HG03139 (cell line): ENCODE data around the gene GRIA2.
"Not testable (repeated sequence)": the region's sequence is repeated elsewhere in the genome, so short reads cannot be mapped to it uniquely, and the experiment has no call there.

Experiments used
- ATAC-seq: cut with Tn5 transposase; IDR thresholded peaks from one replicate; pipeline ENCODE4 v1.9.1; 2021; ENCODE audit not compliant: unreplicated experiment

Gene GRIA2

GRCh38 chr4:157258165-157258564, 37.6 kb downstream of the GRIA2 start:
- ATAC-seq = not testable (repeated sequence)

GRCh38 chr4:157265281-157265680, 44.8 kb downstream of the GRIA2 start:
- no peak for ATAC-seq

DNA sequence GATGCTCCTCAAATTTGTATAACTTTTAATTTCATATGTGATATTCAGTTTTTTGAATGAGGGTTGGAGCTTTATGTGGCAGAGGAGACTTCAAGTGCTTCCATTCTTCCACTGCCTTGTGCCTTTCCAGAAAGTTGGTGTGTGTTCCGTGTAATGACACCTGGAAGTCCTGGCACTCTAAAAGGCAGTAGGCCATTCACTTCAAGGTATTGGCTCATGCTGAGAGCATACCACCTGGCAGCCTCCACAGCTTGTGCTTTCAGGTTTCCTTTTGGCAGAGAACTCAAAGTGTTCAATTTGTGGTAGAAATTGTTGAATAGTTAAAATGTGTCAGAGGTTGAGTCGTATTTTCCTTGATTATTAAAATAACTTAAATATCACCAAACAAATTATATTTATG, 49.6 kb downstream of the GRIA2 start:
- ATAC-seq = no peak

DNA sequence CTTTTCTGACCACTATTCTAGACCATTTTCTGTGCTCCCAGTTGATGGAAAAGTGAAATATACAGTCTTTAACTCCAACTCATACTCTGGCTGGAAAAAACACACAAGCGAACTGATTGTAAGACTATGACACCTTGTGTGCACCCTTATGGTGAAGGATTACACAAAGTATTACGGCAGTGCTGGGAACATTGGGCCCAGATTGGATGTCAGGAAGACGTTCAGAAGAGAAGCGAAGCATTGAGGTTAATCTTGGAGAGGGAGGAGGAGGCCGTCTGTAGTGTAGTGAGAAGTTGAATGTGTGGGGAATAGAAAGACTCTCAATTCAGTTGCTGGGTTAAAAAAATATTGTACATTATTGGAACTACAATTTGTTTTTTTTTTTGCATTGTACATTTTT, 50.0 kb downstream of the GRIA2 start:
- ATAC-seq = no peak

GRCh38 chr4:157271166-157271869, 50.8 kb downstream of the GRIA2 start:
- no peak for ATAC-seq

- ATAC-seq = no peak
These were observed 60.1 kb downstream of the GRIA2 start for GRCh38 chr4:157280673-157281072.

GRCh38 chr4:157282019-157282418, 61.5 kb downstream of the GRIA2 start:
- ATAC-seq = no peak

DNA sequence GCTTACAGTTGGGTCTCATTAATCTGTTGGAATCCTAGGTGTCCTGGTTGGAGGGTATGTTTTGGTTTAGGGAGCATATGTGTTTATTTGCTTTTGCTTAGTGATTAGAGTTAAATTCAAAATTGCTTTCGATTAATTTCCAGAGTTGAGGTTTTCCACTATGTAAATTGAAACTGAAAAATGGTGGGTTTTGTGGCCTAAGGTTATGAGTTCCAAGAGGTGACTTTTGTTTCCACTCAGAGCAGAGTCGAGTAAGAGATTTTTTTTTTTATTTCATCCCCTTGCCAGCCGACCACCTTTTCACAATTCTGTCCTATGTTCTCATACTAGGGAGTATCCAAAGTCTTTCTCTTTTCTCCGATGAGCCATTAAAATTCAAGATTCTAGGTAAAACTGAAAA, 66.9 kb downstream of the GRIA2 start:
- no peak for ATAC-seq

DNA sequence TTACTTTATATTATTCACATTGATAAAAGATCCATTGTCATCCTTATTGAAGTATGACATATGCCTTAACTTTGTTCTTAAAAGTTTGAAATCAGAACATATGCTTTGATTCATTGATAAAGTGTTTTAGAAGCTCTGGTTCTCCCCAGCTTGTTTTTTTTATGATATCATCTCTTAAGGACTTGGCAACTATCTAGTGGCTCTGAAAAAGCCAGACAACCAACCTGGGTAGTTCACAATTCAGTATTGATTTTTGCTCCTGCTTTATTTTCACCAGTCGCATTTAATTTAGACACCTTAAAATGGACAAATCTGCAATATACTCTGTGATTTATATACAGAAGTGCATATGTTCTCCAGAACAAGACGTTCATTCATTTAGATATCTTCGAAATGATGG, 70.1 kb downstream of the GRIA2 start:
- ATAC-seq = no peak

GRCh38 chr4:157291071-157291470, 70.5 kb downstream of the GRIA2 start:
- no peak for ATAC-seq

DNA sequence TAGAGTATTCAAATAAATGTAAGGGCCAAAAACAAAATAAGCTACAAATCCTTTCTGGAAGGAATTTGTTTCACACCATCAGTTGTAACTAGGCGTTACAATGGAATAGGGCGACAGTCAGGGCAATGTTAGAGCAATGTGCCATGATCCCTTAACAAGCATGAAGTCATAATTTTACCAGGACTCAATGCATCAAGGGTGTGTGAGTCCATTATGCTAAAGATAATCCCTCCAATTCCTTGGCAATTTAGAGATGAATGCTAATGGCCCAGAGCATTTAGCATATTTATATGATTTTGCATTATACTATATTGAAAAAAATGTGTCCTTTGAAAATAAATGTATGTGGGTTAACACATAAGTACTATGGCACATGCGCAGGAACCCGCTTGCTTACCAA, 73.1 kb downstream of the GRIA2 start:
- no peak for ATAC-seq

DNA sequence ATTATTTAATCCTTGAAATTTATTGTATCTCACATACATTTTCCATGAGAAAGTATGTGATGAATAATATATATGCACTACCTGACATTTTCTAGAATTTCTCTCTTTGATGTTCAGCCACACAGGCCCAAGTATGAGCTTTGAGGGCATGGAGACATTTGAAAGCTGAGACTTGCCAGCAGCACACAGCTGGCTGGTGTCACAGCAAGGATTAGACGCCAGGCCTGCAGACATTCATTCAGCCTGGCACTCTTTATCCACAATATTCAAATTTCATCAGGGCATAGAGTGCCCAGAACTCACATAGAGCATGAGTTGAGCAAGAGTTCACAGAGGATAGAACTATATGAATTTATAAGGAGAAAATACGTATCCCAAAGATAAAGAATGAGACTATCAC, 74.0 kb downstream of the GRIA2 start:
- ATAC-seq = no peak

GRCh38 chr4:157300701-157301100, 80.2 kb downstream of the GRIA2 start:
- no peak for ATAC-seq

DNA sequence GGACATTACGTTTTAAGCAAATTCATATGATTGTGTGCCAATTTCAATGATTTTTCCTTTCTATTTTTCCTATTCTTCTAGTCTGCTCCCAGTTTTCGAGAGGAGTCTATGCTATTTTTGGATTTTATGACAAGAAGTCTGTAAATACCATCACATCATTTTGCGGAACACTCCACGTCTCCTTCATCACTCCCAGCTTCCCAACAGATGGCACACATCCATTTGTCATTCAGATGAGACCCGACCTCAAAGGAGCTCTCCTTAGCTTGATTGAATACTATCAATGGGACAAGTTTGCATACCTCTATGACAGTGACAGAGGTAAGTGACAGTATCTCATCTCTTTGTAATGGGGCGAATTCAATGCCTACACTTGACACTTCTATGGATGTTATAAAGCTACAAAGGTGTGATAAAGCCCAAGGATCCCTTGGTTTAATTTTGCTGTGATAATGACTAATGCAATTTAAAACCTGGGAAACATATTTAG, 83.0 kb downstream of the GRIA2 start:
- no peak for ATAC-seq

DNA sequence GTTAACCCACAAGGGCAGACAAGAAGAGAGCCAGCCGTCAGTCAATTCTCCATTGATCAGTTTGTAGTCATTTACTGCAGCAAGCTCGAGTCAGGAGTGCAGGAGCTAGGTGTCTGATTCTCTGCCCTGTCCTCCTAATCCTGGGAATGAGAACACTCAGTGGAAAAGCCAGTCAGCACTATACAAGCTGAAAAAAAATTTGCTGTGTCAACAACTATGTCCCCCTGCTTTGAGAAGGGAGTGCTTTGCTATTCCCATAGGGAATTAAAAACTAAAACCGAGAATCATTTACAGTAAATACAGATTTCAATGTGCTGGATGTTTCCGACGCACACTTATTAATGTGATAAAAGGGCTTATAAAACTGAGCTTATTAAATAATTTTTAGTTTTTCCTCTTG, 84.2 kb downstream of the GRIA2 start:
- no peak for ATAC-seq

DNA sequence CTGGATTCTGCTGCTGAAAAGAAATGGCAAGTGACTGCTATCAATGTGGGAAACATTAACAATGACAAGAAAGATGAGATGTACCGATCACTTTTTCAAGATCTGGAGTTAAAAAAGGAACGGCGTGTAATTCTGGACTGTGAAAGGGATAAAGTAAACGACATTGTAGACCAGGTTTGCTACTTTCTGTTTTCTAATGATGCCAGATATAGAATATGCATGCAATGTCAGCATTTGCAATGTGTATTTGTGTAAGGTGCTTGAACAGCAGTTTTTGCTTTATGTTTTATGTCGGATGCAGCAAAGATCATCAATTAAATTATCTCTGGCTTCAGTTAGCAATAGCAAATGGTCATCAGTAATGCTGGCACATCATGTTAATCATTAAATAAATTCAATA, 92.2 kb downstream of the GRIA2 start:
- ATAC-seq = no peak

DNA sequence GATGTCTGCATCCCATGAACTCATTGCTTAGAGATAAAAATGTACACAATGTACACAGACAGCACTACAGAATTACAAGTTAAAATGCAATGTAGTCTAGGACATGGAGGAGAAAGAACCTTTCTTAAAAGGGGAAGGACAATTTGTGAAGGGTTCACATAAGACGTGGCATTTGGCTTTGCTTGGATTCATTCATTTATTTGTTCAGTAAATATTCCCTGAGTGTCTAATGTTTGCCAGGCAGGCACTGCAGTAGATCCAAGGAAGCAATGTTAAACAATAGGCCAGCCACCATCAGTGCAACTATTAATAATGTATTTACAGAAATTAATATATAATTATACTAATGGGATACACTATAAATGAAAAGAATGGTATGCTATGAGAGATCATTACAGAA, 94.4 kb downstream of the GRIA2 start:
- ATAC-seq = no peak

- ATAC-seq = no peak
These were observed 95.4 kb downstream of the GRIA2 start for GRCh38 chr4:157315968-157316367.

DNA sequence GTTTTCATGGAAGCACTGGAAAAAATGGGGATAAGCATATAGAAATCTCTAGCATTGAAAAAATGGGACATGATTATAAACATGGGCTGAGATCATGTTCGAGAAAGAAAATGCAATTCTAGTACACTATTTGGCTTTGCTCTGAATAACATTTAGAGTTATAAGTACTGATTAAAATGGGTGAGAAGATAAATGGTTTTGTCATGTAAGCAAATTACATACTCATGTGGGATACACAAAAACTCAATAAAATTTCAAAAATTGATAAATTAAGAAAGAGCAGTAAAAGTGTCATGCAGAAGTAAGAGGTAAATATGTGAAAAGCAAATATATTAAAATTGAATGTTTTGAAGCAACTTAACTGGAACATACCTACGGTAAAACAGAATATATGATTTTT, 99.6 kb downstream of the GRIA2 start:
- no peak for ATAC-seq

DNA sequence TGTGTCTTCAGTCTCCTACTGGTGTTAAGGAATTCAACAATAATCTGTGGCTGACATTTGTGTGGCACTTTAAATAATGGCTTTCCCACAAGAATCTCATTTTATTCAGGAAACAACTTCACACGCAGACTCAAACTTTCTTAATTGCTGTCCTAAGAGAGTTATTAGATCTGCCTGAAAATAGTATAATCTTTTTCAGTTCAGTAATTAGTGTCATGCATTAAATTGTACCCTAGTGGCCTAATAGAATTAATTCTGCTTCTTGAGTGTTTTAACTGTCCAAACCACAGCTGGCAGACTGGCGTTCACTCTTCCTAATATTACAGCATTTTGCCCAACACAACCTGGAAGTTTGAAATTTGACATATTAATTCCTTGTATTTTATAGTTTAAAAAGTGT, 107.1 kb downstream of the GRIA2 start:
- no peak for ATAC-seq

GRCh38 chr4:157357887-157358286, 137.4 kb downstream of the GRIA2 start:
- no peak for ATAC-seq

DNA sequence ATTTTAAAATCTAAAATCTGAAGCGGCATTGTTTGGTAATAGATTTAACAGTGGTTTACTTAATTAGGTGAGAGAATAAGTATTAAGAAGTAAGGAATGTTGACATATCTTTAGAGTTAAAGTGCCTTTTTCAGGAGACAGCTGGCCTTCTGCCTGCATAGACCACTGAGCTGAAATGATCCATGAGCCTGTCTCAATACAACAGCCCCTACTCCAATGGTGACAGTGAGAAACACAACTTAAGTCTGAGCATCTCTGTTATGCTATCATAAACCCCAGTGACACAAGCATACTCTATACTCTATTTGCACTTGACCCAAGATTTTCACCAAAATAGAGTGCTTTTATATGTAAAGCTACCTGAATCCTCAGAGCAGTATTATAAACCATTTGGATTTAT, 137.9 kb downstream of the GRIA2 start:
- no peak for ATAC-seq

DNA sequence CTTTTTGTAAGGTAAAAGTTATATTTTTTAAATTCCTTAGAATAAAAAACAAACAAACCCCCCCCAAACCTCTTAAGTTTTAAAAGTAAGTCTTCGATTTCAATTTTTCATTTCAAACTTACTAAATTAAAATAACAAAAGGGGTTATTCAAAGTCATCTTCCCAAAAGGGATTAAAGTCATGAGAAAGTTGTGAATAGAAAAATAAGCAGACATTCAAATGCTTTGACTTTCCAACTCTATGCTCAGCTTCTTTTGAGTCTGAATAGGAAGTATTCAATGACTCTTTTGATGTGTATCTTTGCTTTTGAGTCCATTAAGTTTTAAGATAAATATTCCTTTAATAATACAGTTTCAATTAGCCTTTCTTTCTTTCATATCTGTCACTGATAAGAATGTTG, 138.3 kb downstream of the GRIA2 start:
- no peak for ATAC-seq
